GM12878 (cell line): ENCODE data around the gene HDAC9. TPM values are rescaled to one million over a fixed set of nuclear protein-coding genes. Genes with fewer than 3 reads are reported as not detected.

ENCODE experiments used
- ATAC-seq: fragments of 200-7000 bp; cut with Tn5 transposase; 3 replicates; pipeline ENCODE4 v1.9.1; 2020; ENCODE audit warnings: mild to moderate bottlenecking, moderate library complexity
- BruUV-seq: library from RNA; stranded (reverse); fragments of 400-500 nt; replicated peaks from 2 replicates; lab custom pipeline; 2021; lab: Mats Ljungman, UMichigan
- CTCF ChIA-PET: fragments of 300-600 bp; sonication (Branson Sonifier 250); formaldehyde crosslinking; extraction: SDS; loops from one replicate; lab custom pipeline; 2021; ENCODE audit warnings: inconsistent platforms; lab: Yijun Ruan, JAX
- POLR2A ChIA-PET: fragments of 350-600 bp; formaldehyde crosslinking; extraction: SDS; loops from one replicate; lab custom pipeline; 2021; ENCODE audit warnings: inconsistent platforms; lab: Charles Lee
- RAD21 ChIA-PET: fragments of 300-600 bp; sonication (Branson Sonifier 250); formaldehyde crosslinking; loops from one replicate; lab custom pipeline; 2023; ENCODE audit warnings: antibody characterized with exemption; ENCODE audit not compliant: unreplicated experiment; lab: Charles Lee
- SMC1A ChIA-PET: fragments of 300-600 bp; sonication (Branson Sonifier 250); formaldehyde crosslinking; loops from one replicate; lab custom pipeline; 2023; ENCODE audit not compliant: unreplicated experiment, uncharacterized antibody; lab: Charles Lee
- DNase-seq: peaks from one replicate; pipeline ENCODE4 v3.0.0-alpha.2; 2011; ENCODE audit warnings: low read depth, low spot score
- FAIRE-seq: peaks from 3 replicates; lab custom pipeline; 2011; peaks lifted over from hg19 to GRCh38; lab: Jason Lieb, UNC
- H2AFZ ChIP-seq: 2 replicates; pipeline ENCODE4 v1.6.0; 2011; ENCODE audit warnings: low read depth, low read length, control low read depth; ENCODE audit not compliant: control insufficient read depth
- H3K27ac ChIP-seq: 2 replicates; pipeline ENCODE4 v1.5.1; 2011; ENCODE audit warnings: control low read depth; ENCODE audit not compliant: control insufficient read depth, insufficient read depth
- H3K27me3 ChIP-seq, 2 experiments: replicated peaks in 1 of 2; 2 replicates each; pipeline versions ENCODE4 v1.6.0 to v1.6.1; 2011; ENCODE audit warnings: low read length in 1 of 2; ENCODE audit not compliant: control insufficient read depth in 2 of 2, insufficient read depth in 2 of 2
- H3K36me3 ChIP-seq, 2 experiments: 2 replicates each; pipeline ENCODE4 v1.5.1; 2011; ENCODE audit warnings: low read length in 1 of 2; ENCODE audit not compliant: control insufficient read depth in 2 of 2, insufficient read depth in 2 of 2
- H3K4me1 ChIP-seq: 2 replicates; pipeline ENCODE4 v1.6.1; 2011; ENCODE audit warnings: mild to moderate bottlenecking, low read length, moderate library complexity, mixed read lengths; ENCODE audit not compliant: control insufficient read depth, insufficient read depth
- H3K4me2 ChIP-seq: 2 replicates; pipeline ENCODE4 v1.6.0; 2011; ENCODE audit warnings: control low read depth; ENCODE audit not compliant: control insufficient read depth, insufficient read depth
- H3K4me3 ChIP-seq: fragments of 200-600 bp; sonication (generic); 2 replicates; pipeline ENCODE4 v1.5.1; 2016
- H3K79me2 ChIP-seq: 2 replicates; pipeline ENCODE4 v1.6.0; 2011; ENCODE audit warnings: low read length; ENCODE audit not compliant: control insufficient read depth, insufficient read depth
- H3K9ac ChIP-seq: 2 replicates; pipeline ENCODE4 v1.8.0; 2011; ENCODE audit warnings: low read length, control low read depth, mixed read lengths; ENCODE audit not compliant: control insufficient read depth, insufficient read depth
- H3K9me3 ChIP-seq: replicated peaks from 3 replicates; pipeline ENCODE4 v1.5.1; 2011; ENCODE audit warnings: mild to moderate bottlenecking, low read length; ENCODE audit not compliant: control insufficient read depth, insufficient read depth
- H4K20me1 ChIP-seq: 2 replicates; pipeline ENCODE4 v1.6.0; 2011; ENCODE audit not compliant: control insufficient read depth, insufficient read depth
- ATF7 ChIP-seq: fragments of 450-650 bp; IDR thresholded peaks from 2 replicates; pipeline ENCODE4 v1.6.1; 2016; ENCODE audit warnings: low read depth, mild to moderate bottlenecking
- CBX5 ChIP-seq: sonication (generic); IDR thresholded peaks from 2 replicates; pipeline ENCODE4 v1.6.1; 2016; ENCODE audit warnings: low read depth, moderate library complexity, mild to moderate bottlenecking, inconsistent platforms
- FOS ChIP-seq: IDR thresholded peaks from 3 replicates; pipeline ENCODE4 v1.6.1; 2011; ENCODE audit warnings: borderline replicate concordance; ENCODE audit not compliant: insufficient read length; ENCODE audit errors: extremely low read depth
- IKZF2 ChIP-seq, 2 experiments: fragments of 450-650 bp; IDR thresholded peaks; 2 replicates each; pipeline ENCODE4 v1.6.1; 2017; ENCODE audit warnings: mild to moderate bottlenecking in 2 of 2, moderate library complexity in 2 of 2
- JUND ChIP-seq: IDR thresholded peaks from 2 replicates; pipeline ENCODE4 v1.6.1; 2012; ENCODE audit warnings: low read depth, mild to moderate bottlenecking, low read length, improper control_type of control experiment, moderate library complexity
- MEF2B ChIP-seq: fragments of 450-650 bp; IDR thresholded peaks from 2 replicates; pipeline ENCODE4 v1.6.1; 2018; ENCODE audit warnings: mild to moderate bottlenecking, moderate library complexity; ENCODE audit not compliant: partially characterized antibody, poor library complexity, severe bottlenecking
- NFXL1 ChIP-seq: fragments of 450-650 bp; IDR thresholded peaks from 2 replicates; pipeline ENCODE4 v1.6.1; 2017; ENCODE audit warnings: antibody characterized with exemption, mild to moderate bottlenecking, borderline replicate concordance
- NR2C1 ChIP-seq: fragments of 450-650 bp; IDR thresholded peaks from 2 replicates; pipeline ENCODE4 v1.6.1; 2017; ENCODE audit warnings: antibody characterized with exemption, mild to moderate bottlenecking, moderate library complexity
- NR2F1 ChIP-seq: fragments of 450-650 bp; conservative IDR thresholded peaks from 2 replicates; pipeline ENCODE4 v1.6.1; 2017; ENCODE audit warnings: mild to moderate bottlenecking
- SRF ChIP-seq, 2 experiments: IDR thresholded peaks; 2 replicates each; pipeline ENCODE4 v1.6.1; 2011; ENCODE audit warnings: low read depth in 2 of 2, low read length in 2 of 2, mild to moderate bottlenecking in 1 of 2, moderate library complexity in 1 of 2
- WGBS: methylation state at CpG from one replicate; pipeline ENCODE4 v1.1.6; 2016; ENCODE audit warnings: low lambda C conversion rate; ENCODE audit not compliant: insufficient replicate concordance, insufficient coverage; ENCODE audit errors: missing lambda C conversion rate; 5-methylcytosine and 5-hydroxymethylcytosine counted together
- in situ Hi-C: fragments of 300-500 bp; cut with MboI; formaldehyde crosslinking; loops from 9 replicates; pipeline ENCODE4 v1.14.3; 2018; ENCODE audit warnings: mixed read lengths
- intact Hi-C: fragments of 100-400 bp; cut with micrococcal nuclease; formaldehyde crosslinking; loops from one replicate; pipeline ENCODE4 v1.14.2; 2022; ENCODE audit not compliant: unreplicated experiment
- polyA plus RNA-seq, 11 experiments: library from polyadenylated mRNA; depleted of rRNA in 4 of 11; unstranded in 6 of 11; stranded (reverse) in 5 of 11; fragments of >200 nt; fragmentation: Nextera tagmentation in 4 of 11; fragmentation: Illumina TruSeq in 1 of 11; extraction: Ambion mirVana in 4 of 11; extraction: Trizol in 1 of 11; gene quantifications; 1 replicate in 1 of 11; 2 replicates in 10 of 11; pipeline versions ENCODE4 v1.2.1 to v1.2.3, GENCODE V29; 2011 to 2016; ENCODE audit warnings: inconsistent platforms in 2 of 11, missing spikeins in 2 of 11, low read depth in 1 of 11
- total RNA-seq, 4 experiments: library from RNA; depleted of rRNA in 3 of 4; stranded (reverse); fragments of >200 nt in 3 of 4; fragmentation: Illumina TruSeq in 1 of 4; extraction: Trizol in 1 of 4; gene quantifications; 2 replicates each; pipeline versions ENCODE4 v1.2.1 to v1.2.3, GENCODE V29; 2013 to 2021
- TF ChIP-seq, protein P1 (sequence below): fragments of 450-650 bp; IDR thresholded peaks from 2 replicates; pipeline ENCODE4 v1.6.1; 2017; ENCODE audit warnings: mild to moderate bottlenecking, low read depth, inconsistent platforms; ENCODE audit not compliant: poor library complexity, severe bottlenecking
- TF ChIP-seq, protein P2 (sequence below): fragments of 450-650 bp; IDR thresholded peaks from 2 replicates; pipeline ENCODE4 v1.6.1; 2016; ENCODE audit warnings: mild to moderate bottlenecking

HDAC9 gene
- total and polyA plus RNA-seq, 10 of the 15 experiments (the other 5 are each of a cell fraction or from before 2014, with no cell fraction given) = 0.73 to 12.8 (median 0.92) TPM

DNA sequence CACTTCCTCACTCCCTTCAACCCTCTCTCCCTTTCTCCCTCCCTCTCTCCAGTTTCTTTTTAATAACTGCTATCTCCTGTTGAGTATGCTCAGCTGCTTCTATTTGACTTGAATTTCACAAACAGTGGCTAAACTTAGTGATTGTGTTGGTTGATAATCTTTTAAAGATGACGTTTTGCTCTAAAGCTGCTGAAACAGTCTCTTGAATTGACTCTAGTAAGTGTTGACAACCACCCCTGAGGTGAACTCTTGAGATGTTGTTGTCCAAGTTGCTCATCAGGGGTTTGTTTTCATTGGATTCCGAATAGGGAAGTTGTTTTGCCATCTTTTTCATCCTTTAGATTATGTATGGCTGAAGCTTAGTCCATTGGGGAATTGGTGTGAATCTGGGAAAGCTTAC lies 445.7 kb downstream of the HDAC9 start:
- ATAC-seq = no peak
- ChIA-PET SMC1A (no interaction called here), CTCF (no interaction called here), RAD21 (no interaction called here), POLR2A (interaction anchor here (0.7 kb wide), 1 partner anchor 10 kb away, joined by 4 read pairs; no protein-coding TSS in a partner anchor)
- Histone ChIP-seq H3K27me3 (no peaks in the 10 kb centered on the region), H3K27ac (no peak overlapping the region), H3K4me1 (no peaks in the 10 kb centered on the region), H3K4me3 (no peak overlapping the region), H2AFZ (no peak overlapping the region), H3K9ac (no peak overlapping the region), H3K36me3 (no peaks in the 10 kb centered on the region), H3K4me2 (no peak overlapping the region), H3K9me3 (no peaks in the 10 kb centered on the region), H3K79me2 (no peaks in the 10 kb centered on the region), H4K20me1 (no peaks in the 10 kb centered on the region)
- no peak for FAIRE-seq
- no TSS peak for BruUV-seq
- no peak for TF ChIP-seq MEF2B
- TF ChIP-seq NR2C1 = no peak
- TF ChIP-seq, protein P1, sequence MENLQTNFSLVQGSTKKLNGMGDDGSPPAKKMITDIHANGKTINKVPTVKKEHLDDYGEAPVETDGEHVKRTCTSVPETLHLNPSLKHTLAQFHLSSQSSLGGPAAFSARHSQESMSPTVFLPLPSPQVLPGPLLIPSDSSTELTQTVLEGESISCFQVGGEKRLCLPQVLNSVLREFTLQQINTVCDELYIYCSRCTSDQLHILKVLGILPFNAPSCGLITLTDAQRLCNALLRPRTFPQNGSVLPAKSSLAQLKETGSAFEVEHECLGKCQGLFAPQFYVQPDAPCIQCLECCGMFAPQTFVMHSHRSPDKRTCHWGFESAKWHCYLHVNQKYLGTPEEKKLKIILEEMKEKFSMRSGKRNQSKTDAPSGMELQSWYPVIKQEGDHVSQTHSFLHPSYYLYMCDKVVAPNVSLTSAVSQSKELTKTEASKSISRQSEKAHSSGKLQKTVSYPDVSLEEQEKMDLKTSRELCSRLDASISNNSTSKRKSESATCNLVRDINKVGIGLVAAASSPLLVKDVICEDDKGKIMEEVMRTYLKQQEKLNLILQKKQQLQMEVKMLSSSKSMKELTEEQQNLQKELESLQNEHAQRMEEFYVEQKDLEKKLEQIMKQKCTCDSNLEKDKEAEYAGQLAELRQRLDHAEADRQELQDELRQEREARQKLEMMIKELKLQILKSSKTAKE = no peak
- TF ChIP-seq, protein P2, sequence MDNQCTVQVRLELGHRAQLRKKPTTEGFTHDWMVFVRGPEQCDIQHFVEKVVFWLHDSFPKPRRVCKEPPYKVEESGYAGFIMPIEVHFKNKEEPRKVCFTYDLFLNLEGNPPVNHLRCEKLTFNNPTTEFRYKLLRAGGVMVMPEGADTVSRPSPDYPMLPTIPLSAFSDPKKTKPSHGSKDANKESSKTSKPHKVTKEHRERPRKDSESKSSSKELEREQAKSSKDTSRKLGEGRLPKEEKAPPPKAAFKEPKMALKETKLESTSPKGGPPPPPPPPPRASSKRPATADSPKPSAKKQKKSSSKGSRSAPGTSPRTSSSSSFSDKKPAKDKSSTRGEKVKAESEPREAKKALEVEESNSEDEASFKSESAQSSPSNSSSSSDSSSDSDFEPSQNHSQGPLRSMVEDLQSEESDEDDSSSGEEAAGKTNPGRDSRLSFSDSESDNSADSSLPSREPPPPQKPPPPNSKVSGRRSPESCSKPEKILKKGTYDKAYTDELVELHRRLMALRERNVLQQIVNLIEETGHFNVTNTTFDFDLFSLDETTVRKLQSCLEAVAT = no peak
- TF ChIP-seq ATF7 = no peak
- no peak for TF ChIP-seq NFXL1
- TF ChIP-seq CBX5 = no peak
- no peak for TF ChIP-seq SRF (IDR thresholded peaks at IDR 0.05; ENCODE audit: low read depth in 2 of 2, low read length in 2 of 2)
- no peak for TF ChIP-seq JUND
- no peak for TF ChIP-seq FOS
- no peak for TF ChIP-seq NR2F1
- TF ChIP-seq IKZF2 (IDR thresholded peaks at IDR 0.05) = no peak
- WGBS = 0% methylated on average over 2 of the region's 2 CpGs
- intact Hi-C loops (no loop called here), in situ Hi-C loops (no loop called here)
- no peak for DNase-seq
